Keratinocyte (primary cell): ENCODE data around the gene TBL2. TPM values are rescaled to one million over a fixed set of nuclear protein-coding genes. Genes with fewer than 3 reads are reported as not detected.
"Not testable (repeated sequence)": the region's sequence is repeated elsewhere in the genome, so short reads cannot be mapped to it uniquely, and the experiment has no call there.

ENCODE experiments used
- DNase-seq: peaks from one replicate; pipeline ENCODE4 v3.0.0-alpha.2; 2011; ENCODE audit warnings: low read depth, missing footprints, low spot score
- FAIRE-seq: peaks from 2 replicates; lab custom pipeline; 2011; peaks lifted over from hg19 to GRCh38; lab: Jason Lieb, UNC
- H2AFZ ChIP-seq: 2 replicates; pipeline ENCODE4 v1.6.0; 2012; ENCODE audit warnings: low read length, control low read depth, inconsistent platforms; ENCODE audit not compliant: control insufficient read depth
- H3K27ac ChIP-seq: 2 replicates; pipeline ENCODE4 v1.5.1; 2011; ENCODE audit warnings: low read length; ENCODE audit not compliant: control insufficient read depth, insufficient read depth
- H3K27me3 ChIP-seq: 3 replicates; pipeline ENCODE4 v1.6.0; 2011; ENCODE audit warnings: low read length; ENCODE audit not compliant: control insufficient read depth, insufficient read depth; ENCODE audit errors: extremely low read depth
- H3K36me3 ChIP-seq, 2 experiments: 2 replicates in 1 of 2; 3 replicates in 1 of 2; pipeline ENCODE4 v1.5.1; 2011; ENCODE audit warnings: low read length in 2 of 2, mild to moderate bottlenecking in 1 of 2; ENCODE audit not compliant: control insufficient read depth in 2 of 2, insufficient read depth in 2 of 2; ENCODE audit errors: extremely low read depth in 1 of 2
- H3K4me1 ChIP-seq: 3 replicates; pipeline ENCODE4 v1.5.1; 2011; ENCODE audit warnings: low read length; ENCODE audit not compliant: control insufficient read depth, insufficient read depth; ENCODE audit errors: extremely low read depth
- H3K4me2 ChIP-seq: 3 replicates; pipeline ENCODE4 v1.6.0; 2011; ENCODE audit warnings: low read depth, low read length; ENCODE audit not compliant: control insufficient read depth, insufficient read depth; ENCODE audit errors: extremely low read depth
- H3K4me3 ChIP-seq, 3 experiments: fragments of 200-600 bp in 1 of 3; sonication (generic) in 1 of 3; 2 replicates in 2 of 3; 3 replicates in 1 of 3; pipeline ENCODE4 v1.5.1; 2011 to 2016; ENCODE audit warnings: low read length in 3 of 3, mild to moderate bottlenecking in 3 of 3, control low read depth in 2 of 3, inconsistent platforms in 1 of 3, low read depth in 1 of 3, mixed read lengths in 1 of 3, mixed run types in 1 of 3, moderate library complexity in 1 of 3; ENCODE audit not compliant: control insufficient read depth in 2 of 3, insufficient read depth in 2 of 3; ENCODE audit errors: extremely low read depth in 1 of 3
- H3K79me2 ChIP-seq: 2 replicates; pipeline ENCODE4 v1.6.0; 2012; ENCODE audit warnings: low read length; ENCODE audit not compliant: control insufficient read depth, insufficient read depth
- H3K9ac ChIP-seq: 3 replicates; pipeline ENCODE4 v1.6.0; 2011; ENCODE audit warnings: low read length; ENCODE audit not compliant: control insufficient read depth, insufficient read depth; ENCODE audit errors: extremely low read depth
- H3K9me1 ChIP-seq: 3 replicates; pipeline ENCODE4 v1.6.0; 2011; ENCODE audit warnings: low read length; ENCODE audit not compliant: control insufficient read depth, insufficient read depth; ENCODE audit errors: extremely low read depth
- H3K9me3 ChIP-seq: 2 replicates; pipeline ENCODE4 v1.5.1; 2012; ENCODE audit warnings: low read depth, low read length; ENCODE audit not compliant: control insufficient read depth
- H4K20me1 ChIP-seq: 3 replicates; pipeline ENCODE4 v1.6.0; 2011; ENCODE audit warnings: low read length; ENCODE audit not compliant: control insufficient read depth, insufficient read depth; ENCODE audit errors: extremely low read depth
- CTCF ChIP-seq, 3 experiments: IDR thresholded peaks in 1 of 3; conservative IDR thresholded peaks in 1 of 3; optimal IDR thresholded peaks in 1 of 3; 2 replicates in 2 of 3; 3 replicates in 1 of 3; pipeline versions ENCODE3 to v1.5.1; 2011; ENCODE audit warnings: low read length in 3 of 3, mild to moderate bottlenecking in 3 of 3, moderate library complexity in 2 of 3, control low read depth in 1 of 3, inconsistent platforms in 1 of 3; ENCODE audit not compliant: insufficient read depth in 2 of 3; ENCODE audit errors: extremely low read depth in 1 of 3
- EZH2 ChIP-seq: IDR thresholded peaks from one replicate; pipeline ENCODE4 v1.6.1; 2012; ENCODE audit warnings: inconsistent platforms, mild to moderate bottlenecking, low read length, moderate library complexity
- dilution Hi-C: fragments of 300-500 bp; cut with MboI; formaldehyde crosslinking; loops from one replicate; pipeline ENCODE4 v1.7.0; 2020; ENCODE audit warnings: low sequenced_read_pairs; ENCODE audit not compliant: extremely low pct_ligation_motif_present
- polyA plus RNA-seq, 5 experiments: library from polyadenylated mRNA; depleted of rRNA in 3 of 5; stranded (reverse) in 3 of 5; stranded (forward) in 1 of 5; unstranded in 1 of 5; fragments of >200 nt; gene quantifications; 1 replicate in 1 of 5; 2 replicates in 3 of 5; 3 replicates in 1 of 5; pipeline versions ENCODE4 v1.2.1 to v1.2.3, GENCODE V29; 2011 to 2012; ENCODE audit warnings: missing spikeins in 2 of 5, low read depth in 1 of 5, low replicate concordance in 1 of 5

Gene TBL2
- polyA plus RNA-seq, 1 donor (not counting 4 experiments of a cell fraction or from before 2014, with no cell fraction given) = 29.4 TPM

DNA sequence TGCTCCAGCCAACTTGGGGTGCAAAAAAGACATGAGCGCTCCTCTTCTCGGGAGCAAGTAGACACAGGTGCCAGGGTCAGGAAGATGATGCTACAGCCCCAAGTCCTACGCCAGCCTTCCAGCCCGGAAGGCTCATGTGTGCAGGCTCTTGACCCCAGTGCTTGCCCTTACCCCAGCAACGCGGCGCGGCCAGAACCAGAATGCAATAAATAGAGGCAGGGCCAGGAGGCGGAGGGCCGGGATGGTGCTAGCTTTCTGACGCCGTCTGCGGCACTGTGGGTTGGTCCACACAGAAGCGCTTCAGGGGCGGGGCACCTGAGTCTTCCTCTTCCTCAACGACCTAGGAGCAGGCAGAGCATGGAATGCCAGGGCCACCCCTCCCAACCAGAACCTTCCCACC lies 41.3 kb downstream of the TBL2 start:
- Histone ChIP-seq H3K79me2 (peaks cover 11% of the 10 kb centered on the region), H4K20me1 (peaks cover 2% of the 10 kb centered on the region), H3K36me3 (peaks cover 23 to 30% of the 10 kb centered on the region in 2 experiments), H3K4me2 (no peak overlapping the region), H3K9me1 (no peaks in the 10 kb centered on the region), H3K9me3 (no peaks in the 10 kb centered on the region), H3K9ac (no peak overlapping the region), H3K27me3 (no peaks in the 10 kb centered on the region), H3K27ac (no peak overlapping the region), H2AFZ (no peak overlapping the region), H3K4me1 (no peaks in the 10 kb centered on the region), H3K4me3 (no peak overlapping the region)
- DNase-seq (no peak), FAIRE-seq (no peak)
- TF ChIP-seq CTCF (optimal IDR thresholded peaks at IDR 0.05 in 1 of 3, IDR thresholded peaks at IDR 0.05 in 1 of 3, conservative IDR thresholded peaks at IDR 0.05 in 1 of 3; ENCODE audit: extremely low read depth in 1 of 3, insufficient read depth in 2 of 3, low read length in 3 of 3) (no peak), EZH2 (no peak)
- dilution Hi-C loops = no loop called here

GRCh38 chr7:73536479-73536878 lies 41.9 kb downstream of the TBL2 start:
- H3K4me3 ChIP-seq = no peak overlapping the region
- H3K27ac ChIP-seq = no peak overlapping the region
- H3K79me2 ChIP-seq = peaks cover 6% of the 10 kb centered on the region
- H3K27me3 ChIP-seq = no peaks in the 10 kb centered on the region
- H3K4me1 ChIP-seq = no peaks in the 10 kb centered on the region
- dilution Hi-C loops = no loop called here
- H3K9ac ChIP-seq = no peak overlapping the region
- no peak for DNase-seq
- no peak for FAIRE-seq
- no peak for TF ChIP-seq CTCF (optimal IDR thresholded peaks at IDR 0.05 in 1 of 3, IDR thresholded peaks at IDR 0.05 in 1 of 3, conservative IDR thresholded peaks at IDR 0.05 in 1 of 3; ENCODE audit: extremely low read depth in 1 of 3, insufficient read depth in 2 of 3, low read length in 3 of 3)
- TF ChIP-seq EZH2 = no peak
- no peaks in the 10 kb centered on the region for H3K9me3 ChIP-seq
- no peak overlapping the region for H2AFZ ChIP-seq
- peaks cover 18 to 27% of the 10 kb centered on the region in 2 experiments for H3K36me3 ChIP-seq
- peaks cover 2% of the 10 kb centered on the region for H4K20me1 ChIP-seq
- H3K9me1 ChIP-seq = no peaks in the 10 kb centered on the region
- H3K4me2 ChIP-seq = no peak overlapping the region

DNA sequence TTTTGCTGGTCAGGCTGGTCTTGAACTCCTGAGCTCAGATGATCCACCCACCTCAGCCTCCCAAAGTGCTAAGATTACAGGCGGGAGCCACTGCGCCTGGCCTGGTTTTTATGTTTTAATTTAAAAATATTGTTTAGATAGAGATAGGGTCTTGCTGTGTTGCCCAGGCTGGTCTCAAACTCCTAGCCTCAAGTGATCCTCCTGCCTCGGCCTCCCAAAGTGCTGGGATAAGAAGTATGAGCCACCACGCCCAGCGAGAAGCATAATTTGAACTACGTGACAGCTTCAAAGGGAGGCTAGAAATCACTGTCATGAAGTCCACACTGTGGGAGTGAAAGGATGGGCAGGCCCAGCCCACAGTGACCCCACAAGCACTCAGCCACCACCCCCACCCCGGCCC lies 42.5 kb downstream of the TBL2 start:
- dilution Hi-C loops, FAIRE-seq, H3K4me1 ChIP-seq, H3K79me2 ChIP-seq, H4K20me1 ChIP-seq, DNase-seq, H3K4me2 ChIP-seq, H3K4me3 ChIP-seq, H3K9me3 ChIP-seq, H3K9ac ChIP-seq, H3K9me1 ChIP-seq, H3K27ac ChIP-seq, H2AFZ ChIP-seq, H3K27me3 ChIP-seq: not testable (repeated sequence)
- peaks cover 18 to 24% of the 10 kb centered on the region in 2 experiments for H3K36me3 ChIP-seq
